ENCODE measurements around the gene LDHA. TPM values are rescaled to one million over a fixed set of nuclear protein-coding genes. Genes with fewer than 3 reads are reported as not detected.

LDHA gene
- total and polyA plus RNA-seq, 2 of the 13 experiments (the other 11 are each of a cell fraction or from before 2014, with no cell fraction given), result 805 to 1,547 TPM

DNA sequence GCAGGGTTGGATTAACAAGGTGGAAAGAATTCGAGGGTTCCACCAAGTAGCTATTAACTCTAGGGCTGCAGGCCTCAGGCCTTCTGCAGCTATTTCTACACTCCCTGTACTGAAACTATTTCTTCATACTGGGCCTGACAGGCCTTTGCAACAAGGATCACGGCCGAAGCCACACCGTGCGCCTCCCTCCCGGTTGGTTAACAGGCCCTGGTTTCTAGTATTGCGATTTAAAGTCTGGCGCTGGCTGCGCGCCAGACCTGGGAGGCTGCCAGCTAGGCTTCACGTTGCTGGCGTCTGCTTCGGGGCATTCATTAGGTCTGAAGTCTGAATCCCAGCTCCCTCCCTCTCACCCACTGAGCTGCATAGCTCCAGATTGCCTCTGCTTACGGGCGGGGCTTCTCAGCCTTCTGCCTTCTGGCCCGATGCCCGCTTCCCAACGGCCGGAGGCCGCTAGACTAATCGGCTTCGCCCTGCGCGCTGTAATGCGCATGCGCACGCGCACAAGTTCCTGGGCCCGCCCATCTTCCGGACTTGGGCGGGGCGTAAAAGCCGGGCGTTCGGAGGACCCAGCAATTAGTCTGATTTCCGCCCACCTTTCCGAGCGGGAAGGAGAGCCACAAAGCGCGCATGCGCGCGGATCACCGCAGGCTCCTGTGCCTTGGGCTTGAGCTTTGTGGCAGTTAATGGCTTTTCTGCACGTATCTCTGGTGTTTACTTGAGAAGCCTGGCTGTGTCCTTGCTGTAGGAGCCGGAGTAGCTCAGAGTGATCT, 1.6 kb downstream of the LDHA start (continued):
- TF ChIP-seq, protein P1, sequence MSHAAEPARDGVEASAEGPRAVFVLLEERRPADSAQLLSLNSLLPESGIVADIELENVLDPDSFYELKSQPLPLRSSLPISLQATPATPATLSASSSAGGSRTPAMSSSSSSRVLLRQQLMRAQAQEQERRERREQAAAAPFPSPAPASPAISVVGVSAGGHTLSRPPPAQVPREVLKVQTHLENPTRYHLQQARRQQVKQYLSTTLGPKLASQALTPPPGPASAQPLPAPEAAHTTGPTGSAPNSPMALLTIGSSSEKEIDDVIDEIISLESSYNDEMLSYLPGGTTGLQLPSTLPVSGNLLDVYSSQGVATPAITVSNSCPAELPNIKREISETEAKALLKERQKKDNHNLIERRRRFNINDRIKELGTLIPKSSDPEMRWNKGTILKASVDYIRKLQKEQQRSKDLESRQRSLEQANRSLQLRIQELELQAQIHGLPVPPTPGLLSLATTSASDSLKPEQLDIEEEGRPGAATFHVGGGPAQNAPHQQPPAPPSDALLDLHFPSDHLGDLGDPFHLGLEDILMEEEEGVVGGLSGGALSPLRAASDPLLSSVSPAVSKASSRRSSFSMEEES (CRISPR knock-in tag; IDR thresholded peaks at IDR 0.05), result no peak
- TF ChIP-seq HNF4A (CRISPR knock-in tag; IDR thresholded peaks at IDR 0.05) (peak; percentile 78), ZNF782 (CRISPR knock-in tag; IDR thresholded peaks at IDR 0.05; ENCODE audit: borderline replicate concordance) (0 out of 2 replicates have a peak, but pooled peaks have one; percentile 28), ZNF230 (CRISPR knock-in tag; IDR thresholded peaks at IDR 0.05) (peak; percentile 88; the same call in 1 of the 2 replicates), ZSCAN20 (CRISPR knock-in tag; IDR thresholded peaks at IDR 0.05; ENCODE audit: borderline replicate concordance) (peak; percentile 63), MNT (IDR thresholded peaks at IDR 0.05) (0 out of 2 replicates have a peak, but pooled peaks have one; percentile 5), RBM39 (IDR thresholded peaks at IDR 0.05; ENCODE audit: low read depth, low read length, poor library complexity, severe bottlenecking) (peak; percentile 94), ETV6 (CRISPR knock-in tag; conservative IDR thresholded peaks at IDR 0.05) (0 out of 2 replicates have a peak, but pooled peaks have one; percentile 20), GATAD1 (CRISPR knock-in tag; IDR thresholded peaks at IDR 0.05) (peak; percentile 58), GABPA (IDR thresholded peaks at IDR 0.05; ENCODE audit: low read depth, low read length) (no peak), GABPA (CRISPR knock-in tag; IDR thresholded peaks at IDR 0.05; ENCODE audit: low read depth) (peak; percentile 69), ATF2 (CRISPR knock-in tag; IDR thresholded peaks at IDR 0.05) (0 out of 2 replicates have a peak, but pooled peaks have one; percentile 12), MXI1 (IDR thresholded peaks at IDR 0.05; ENCODE audit: borderline replicate concordance, low read depth, low read length) (peak; percentile 29; the same call in 1 of the 3 replicates), TMF1 (CRISPR knock-in tag; IDR thresholded peaks at IDR 0.05; ENCODE audit: low read depth) (peak; percentile 64; the same call in 1 of the 2 replicates), TEAD3 (CRISPR knock-in tag; optimal IDR thresholded peaks at IDR 0.05; ENCODE audit: borderline replicate concordance) (peak; percentile 24), ZNF354B (CRISPR knock-in tag; IDR thresholded peaks at IDR 0.05) (peak; percentile 71; the same call in 1 of the 2 replicates), RNF2 (conservative IDR thresholded peaks at IDR 0.05; ENCODE audit: low read depth) (no peak), ZNF260 (CRISPR knock-in tag; IDR thresholded peaks at IDR 0.05; ENCODE audit: borderline replicate concordance, low read depth) (no peak), ZNF761 (CRISPR knock-in tag; conservative IDR thresholded peaks at IDR 0.05) (peak; percentile 91), HOXA5 (CRISPR knock-in tag; IDR thresholded peaks at IDR 0.05) (peak; percentile 75), ZNF558 (CRISPR knock-in tag; IDR thresholded peaks at IDR 0.05; ENCODE audit: borderline replicate concordance) (peak; percentile 87; the same call in 1 of the 2 replicates), KLF12 (CRISPR knock-in tag; IDR thresholded peaks at IDR 0.05; ENCODE audit: borderline replicate concordance) (0 out of 2 replicates have a peak, but pooled peaks have one; percentile 34), ZNF614 (CRISPR knock-in tag; IDR thresholded peaks at IDR 0.05; ENCODE audit: borderline replicate concordance) (peak; percentile 41; the same call in 1 of the 2 replicates), ETS1 (CRISPR knock-in tag; IDR thresholded peaks at IDR 0.05) (no peak), ZSCAN31 (CRISPR knock-in tag; IDR thresholded peaks at IDR 0.05; ENCODE audit: low read depth) (0 out of 2 replicates have a peak, but pooled peaks have one; percentile 35)
